Hepatocyte (in vitro differentiated cells): ENCODE results near the gene SLC5A5.

Experiments
- CTCF ChIP-seq: fragments of 200-600 bp; sonication (generic); IDR thresholded peaks from 2 replicates; pipeline ENCODE4 v1.5.1; 2016; ENCODE audit warnings: antibody characterized with exemption, mild to moderate bottlenecking; ENCODE audit not compliant: poor library complexity
- EZH2 ChIP-seq: fragments of 200-600 bp; sonication (generic); IDR thresholded peaks from 2 replicates; pipeline ENCODE4 v1.6.1; 2016; ENCODE audit warnings: antibody characterized with exemption, mild to moderate bottlenecking, borderline replicate concordance

- TF ChIP-seq CTCF, result no peak
- no peak for TF ChIP-seq EZH2
These were observed 10.0 kb downstream of the SLC5A5 start for GRCh38 chr19:17881701-17882100.
